Panc1 (cell line): Measurements from ENCODE around the gene PRKG1.

Experiments
- CTCF ChIP-seq: fragments of 450-650 bp; IDR thresholded peaks from 2 replicates; pipeline ENCODE4 v1.5.1; 2017; ENCODE audit warnings: mild to moderate bottlenecking
- POLR2AphosphoS5 ChIP-seq: IDR thresholded peaks from 2 replicates; pipeline ENCODE4 v1.6.1; 2012; ENCODE audit warnings: mild to moderate bottlenecking, low read depth, low read length, moderate library complexity
- REST ChIP-seq, 2 experiments: IDR thresholded peaks; 2 replicates each; pipeline ENCODE4 v1.6.1; 2011 to 2012; ENCODE audit warnings: low read depth in 2 of 2, control low read depth in 1 of 2, low read length in 1 of 2, mild to moderate bottlenecking in 1 of 2, moderate library complexity in 1 of 2; ENCODE audit not compliant: insufficient read depth in 1 of 2
- SIN3A ChIP-seq: IDR thresholded peaks from 2 replicates; pipeline ENCODE4 v1.6.1; 2012; ENCODE audit warnings: low read depth, mild to moderate bottlenecking, low read length, moderate library complexity, borderline replicate concordance; ENCODE audit not compliant: insufficient read depth
- TCF7L2 ChIP-seq: IDR thresholded peaks from 2 replicates; pipeline ENCODE4 v1.6.1; 2011; ENCODE audit warnings: mild to moderate bottlenecking, low read depth, low read length, inconsistent platforms

- no peak for TF ChIP-seq CTCF
- no peak for TF ChIP-seq TCF7L2
- TF ChIP-seq POLR2AphosphoS5 = no peak
- no peak for TF ChIP-seq REST (IDR thresholded peaks at IDR 0.05; ENCODE audit: insufficient read depth in 1 of 2, low read depth in 2 of 2, low read length in 1 of 2)
- TF ChIP-seq SIN3A = no peak
Observed at GRCh38 chr10:51321980-51322379, 247.7 kb downstream of the PRKG1 start.
